Endodermal cell (in vitro differentiated cells): ENCODE data around the gene EIF4A3. TPM values are rescaled to one million over a fixed set of nuclear protein-coding genes. Genes with fewer than 3 reads are reported as not detected.

Experiments
- DNase-seq: peaks from one replicate; pipeline ENCODE4 v3.0.0-alpha.2; 2017
- H3K27ac ChIP-seq: 2 replicates; pipeline ENCODE4 v1.5.1; 2013; ENCODE audit warnings: mild to moderate bottlenecking, low read depth, low read length, moderate library complexity
- H3K27me3 ChIP-seq: 2 replicates; pipeline ENCODE4 v1.6.1; 2013; ENCODE audit warnings: mild to moderate bottlenecking, low read length, moderate library complexity; ENCODE audit not compliant: insufficient read depth, control insufficient read depth, poor library complexity, severe bottlenecking
- H3K36me3 ChIP-seq: 2 replicates; pipeline ENCODE4 v1.7.0; 2013; ENCODE audit warnings: mild to moderate bottlenecking, low read length, moderate library complexity; ENCODE audit not compliant: control insufficient read depth, insufficient read depth
- H3K4me1 ChIP-seq: one replicate; pipeline ENCODE4 v1.7.0; 2013; ENCODE audit warnings: low read length; ENCODE audit not compliant: control insufficient read depth, insufficient read depth
- H3K4me3 ChIP-seq: 2 replicates; pipeline ENCODE4 v1.5.1; 2013; ENCODE audit warnings: mild to moderate bottlenecking, low read length, moderate library complexity
- H3K9ac ChIP-seq: 2 replicates; pipeline ENCODE4 v1.6.1; 2013; ENCODE audit warnings: mild to moderate bottlenecking, low read length, moderate library complexity; ENCODE audit not compliant: poor library complexity, severe bottlenecking; ENCODE audit errors: extremely low read depth
- H3K9me3 ChIP-seq: 2 replicates; pipeline ENCODE4 v1.6.1; 2013; ENCODE audit warnings: mild to moderate bottlenecking, low read length, moderate library complexity; ENCODE audit not compliant: control insufficient read depth
- H3K27ac Mint-ChIP-seq: 2 replicates; pipeline ENCODE4 v1.8.0; 2020; ENCODE audit warnings: mixed read lengths
- H3K27me3 Mint-ChIP-seq: 2 replicates; pipeline ENCODE4 v1.8.0; 2021; ENCODE audit warnings: mild to moderate bottlenecking, mixed read lengths; ENCODE audit not compliant: insufficient read depth
- H3K36me3 Mint-ChIP-seq: 2 replicates; pipeline ENCODE4 v1.8.0; 2020; ENCODE audit warnings: low read depth, mixed read lengths
- H3K4me1 Mint-ChIP-seq: 2 replicates; pipeline ENCODE4 v1.8.0; 2020; ENCODE audit warnings: mixed read lengths
- H3K4me3 Mint-ChIP-seq: 2 replicates; pipeline ENCODE4 v1.8.0; 2020; ENCODE audit warnings: mild to moderate bottlenecking, moderate library complexity, mixed read lengths
- H3K9me3 Mint-ChIP-seq: 2 replicates; pipeline ENCODE4 v1.8.0; 2020; ENCODE audit warnings: mild to moderate bottlenecking, mixed read lengths
- CTCF ChIP-seq: fragments of 200-600 bp; sonication (generic); conservative IDR thresholded peaks from 2 replicates; pipeline ENCODE4 v1.5.0; 2021; ENCODE audit warnings: antibody characterized with exemption, mild to moderate bottlenecking
- WGBS, 2 experiments: methylation state at CpG; one replicate each; pipeline versions ENCODE4 v1.1.5 to v1.1.7; 2013; ENCODE audit warnings: missing lambda C conversion rate in 2 of 2, mixed read lengths in 1 of 2; ENCODE audit not compliant: insufficient coverage in 1 of 2, insufficient read length in 1 of 2; 5-methylcytosine and 5-hydroxymethylcytosine counted together
- total RNA-seq, 2 donors: library from RNA; stranded (reverse); fragmentation: NEBNext Ultra II Directional in 1 of 2; extraction: Animal tissue kit (Norgen Biotek cat#: 25700) in 1 of 2; gene quantifications; 2 replicates in 1 of 2; 3 replicates in 1 of 2; pipeline ENCODE4 v1.2.1, GENCODE V29; 2021

EIF4A3 gene
- total RNA-seq, 2 donors from 2014 or later: 107 to 110 TPM

GRCh38 chr17:80108036-80108971, 38.6 kb downstream of the EIF4A3 start:
- 89 to 92% methylated on average over 37 to 40 of the region's 40 CpGs for WGBS, 2 experiments
- peaks cover under 1% of the 10 kb centered on the region for H3K36me3 Mint-ChIP-seq
- no peak for DNase-seq
- no peak overlapping the region for H3K4me3 ChIP-seq
- H3K27ac ChIP-seq: no peak overlapping the region
- H3K36me3 ChIP-seq: no peaks in the 10 kb centered on the region
- H3K9me3 ChIP-seq: no peaks in the 10 kb centered on the region
- H3K4me1 ChIP-seq: no peaks in the 10 kb centered on the region
- peaks cover 6% of the 10 kb centered on the region for H3K4me1 Mint-ChIP-seq
- no peak overlapping the region for H3K27ac Mint-ChIP-seq
- no peak for TF ChIP-seq CTCF
- H3K9ac ChIP-seq: no peak overlapping the region
- H3K9me3 Mint-ChIP-seq: no peaks in the 10 kb centered on the region
- no peaks in the 10 kb centered on the region for H3K27me3 ChIP-seq
- H3K4me3 Mint-ChIP-seq: no peak overlapping the region
- H3K27me3 Mint-ChIP-seq: no peaks in the 10 kb centered on the region

- no peak overlapping the region for H3K27ac ChIP-seq
- no peak overlapping the region for H3K4me3 ChIP-seq
- Mint-ChIP-seq H3K36me3 (no peaks in the 10 kb centered on the region), H3K9me3 (no peaks in the 10 kb centered on the region), H3K4me1 (peaks cover 7% of the 10 kb centered on the region), H3K27me3 (no peaks in the 10 kb centered on the region), H3K27ac (no peak overlapping the region), H3K4me3 (no peak overlapping the region)
- no peaks in the 10 kb centered on the region for H3K4me1 ChIP-seq
- H3K9ac ChIP-seq: no peak overlapping the region
- no peaks in the 10 kb centered on the region for H3K36me3 ChIP-seq
- no peaks in the 10 kb centered on the region for H3K27me3 ChIP-seq
- no peak for DNase-seq
- H3K9me3 ChIP-seq: no peaks in the 10 kb centered on the region
- TF ChIP-seq CTCF: no peak
- 91 to 92% methylated on average over 37 to 46 of the region's 46 CpGs for WGBS, 2 experiments
These were observed 39.5 kb downstream of the EIF4A3 start for GRCh38 chr17:80107231-80108021.

- Mint-ChIP-seq H3K27me3 (no peaks in the 10 kb centered on the region), H3K4me3 (no peak overlapping the region), H3K4me1 (peaks cover 13% of the 10 kb centered on the region), H3K36me3 (no peaks in the 10 kb centered on the region), H3K9me3 (no peaks in the 10 kb centered on the region), H3K27ac (no peak overlapping the region)
- no peak overlapping the region for H3K27ac ChIP-seq
- no peaks in the 10 kb centered on the region for H3K36me3 ChIP-seq
- 84 to 88% methylated on average over 7 to 12 of the region's 12 CpGs for whole genome bisulfite sequencing, 2 experiments
- H3K27me3 ChIP-seq: no peaks in the 10 kb centered on the region
- H3K9ac ChIP-seq: no peak overlapping the region
- no peak overlapping the region for H3K4me3 ChIP-seq
- no peak for DNase-seq
- H3K4me1 ChIP-seq: no peaks in the 10 kb centered on the region
- no peaks in the 10 kb centered on the region for H3K9me3 ChIP-seq
- TF ChIP-seq CTCF: no peak
These were observed 40.2 kb downstream of the EIF4A3 start for GRCh38 chr17:80106751-80107150.
